ENCODE measurements around the gene PFDN2.

GRCh38 chr1:161128591-161129420 is 11.0 kb upstream of the PFDN2 start:
- TF ChIP-seq ELF4 (IDR thresholded peaks at IDR 0.05) (no peak), SUZ12 (IDR thresholded peaks at IDR 0.05) (no peak), SP1 (IDR thresholded peaks at IDR 0.05) (no peak), HDGF (IDR thresholded peaks at IDR 0.05; ENCODE audit: borderline replicate concordance) (no peak), NFRKB (IDR thresholded peaks at IDR 0.05) (no peak), L3MBTL2 (conservative IDR thresholded peaks at IDR 0.05) (no peak), CTBP1 (IDR thresholded peaks at IDR 0.05; ENCODE audit: borderline replicate concordance) (no peak), FOXM1 (IDR thresholded peaks at IDR 0.05; ENCODE audit: borderline replicate concordance) (no peak), BHLHE40 (IDR thresholded peaks at IDR 0.05; ENCODE audit: borderline replicate concordance) (no peak), ZNF384 (IDR thresholded peaks at IDR 0.05) (no peak)
